ENCODE data around the gene PNKD. TPM values are rescaled to one million over a fixed set of nuclear protein-coding genes. Genes with fewer than 3 reads are reported as not detected.

PNKD gene
- total and polyA plus RNA-seq, 10 of the 15 experiments (the other 5 are each of a cell fraction or from before 2014, with no cell fraction given), result 27.2 to 106 (median 61.3) TPM

GRCh38 chr2:218389333-218390150, 119.2 kb downstream of the PNKD start:
- whole genome bisulfite sequencing (ENCODE audit: insufficient coverage, insufficient replicate concordance, low lambda C conversion rate, missing lambda C conversion rate), result 71% methylated on average over 17 of the region's 17 CpGs
- no peaks in the 10 kb centered on the region; a peak in 2 of 4 replicates for H3K27me3 ChIP-seq (replicated peaks in 1 of 2; ENCODE audit: control insufficient read depth in 2 of 2, insufficient read depth in 2 of 2, low read length in 1 of 2)
- in situ Hi-C loops (cut with MboI) (loop anchor here (25.0 kb wide), 1 partner anchor 102 kb away; the partner anchor contains the start of gene TMBIM1), intact Hi-C loops (cut with micrococcal nuclease; ENCODE audit: unreplicated experiment) (no loop called here)
- H3K4me2 ChIP-seq (ENCODE audit: control insufficient read depth, insufficient read depth), result no peak overlapping the region
- ChIA-PET POLR2A (no interaction called here), SMC1A (ENCODE audit: uncharacterized antibody, unreplicated experiment) (no interaction called here), RAD21 (ENCODE audit: unreplicated experiment) (no interaction called here), CTCF (interaction anchor here (1.2 kb wide), 1 partner anchor 88 kb away, joined by 5 read pairs; no protein-coding TSS in a partner anchor)
- H4K20me1 ChIP-seq (ENCODE audit: control insufficient read depth, insufficient read depth), result no peaks in the 10 kb centered on the region
- no peaks in the 10 kb centered on the region for H3K36me3 ChIP-seq (ENCODE audit: control insufficient read depth in 2 of 2, insufficient read depth in 2 of 2, low read length in 1 of 2)
- H3K79me2 ChIP-seq (ENCODE audit: control insufficient read depth, insufficient read depth, low read length), result no peaks in the 10 kb centered on the region
- no peak for FAIRE-seq
- H3K9ac ChIP-seq (ENCODE audit: control insufficient read depth, insufficient read depth, low read length), result no peak overlapping the region
- H3K4me1 ChIP-seq (ENCODE audit: control insufficient read depth, insufficient read depth, low read length), result peaks cover 7% of the 10 kb centered on the region
- no peak for ATAC-seq
- no peaks in the 10 kb centered on the region for H3K9me3 ChIP-seq (replicated peaks; ENCODE audit: control insufficient read depth, insufficient read depth, low read length)
- H3K27ac ChIP-seq (ENCODE audit: control insufficient read depth, insufficient read depth), result no peak overlapping the region
- no TSS peak for BruUV-seq (replicated peaks)
- no peak overlapping the region for H2AFZ ChIP-seq (ENCODE audit: control insufficient read depth, low read depth, low read length)
- DNase-seq (ENCODE audit: low read depth, low spot score), result no peak
- H3K4me3 ChIP-seq, result no peak overlapping the region
- TF ChIP-seq KAT2A (conservative IDR thresholded peaks at IDR 0.05; ENCODE audit: control insufficient read depth, low read depth, low read length), result no peak
- TF ChIP-seq SKIL (IDR thresholded peaks at IDR 0.05; ENCODE audit: low read depth, poor library complexity, severe bottlenecking), result no peak
- no peak for TF ChIP-seq E4F1 (IDR thresholded peaks at IDR 0.05; ENCODE audit: borderline replicate concordance, partially characterized antibody)
- no peak for TF ChIP-seq TAF1 (IDR thresholded peaks at IDR 0.05; ENCODE audit: borderline replicate concordance, low read depth, low read length)
- no peak for TF ChIP-seq NBN (IDR thresholded peaks at IDR 0.05)
- TF ChIP-seq CEBPZ (IDR thresholded peaks at IDR 0.05; ENCODE audit: low read depth, low read length), result no peak
- TF ChIP-seq CHD4 (IDR thresholded peaks at IDR 0.05), result no peak
- TF ChIP-seq PBX3 (IDR thresholded peaks at IDR 0.05; ENCODE audit: insufficient replicate concordance, low read depth, low read length), result no peak
- no peak for TF ChIP-seq JUNB (IDR thresholded peaks at IDR 0.05)
- no peak for TF ChIP-seq ETV6 (conservative IDR thresholded peaks at IDR 0.05 in 1 of 2, IDR thresholded peaks at IDR 0.05 in 1 of 2; ENCODE audit: borderline replicate concordance in 1 of 2, low read depth in 1 of 2)
- TF ChIP-seq IRF5 (IDR thresholded peaks at IDR 0.05; ENCODE audit: borderline replicate concordance), result no peak
- no peak for TF ChIP-seq YBX1 (IDR thresholded peaks at IDR 0.05)
